GM19240 (cell line): ENCODE results near the gene TBC1D2B.
A peak's percentile ranks its signal among the peaks of the same experiment; 100 is the strongest.

ENCODE experiments used
- DNase-seq: peaks from one replicate; pipeline ENCODE4 v3.0.0; 2011; ENCODE audit warnings: low spot score; ENCODE audit not compliant: insufficient read length

Gene TBC1D2B

GRCh38 chr15:78077053-78077870 lies at the start of gene TBC1D2B:
TSS of gene TBC1D2B (minus strand) at chr15:78077711. CDS start at chr15:78077652, 59 bp downstream.
- DNase-seq = peak; percentile 61

GRCh38 chr15:78125267-78125666 lies 47.8 kb upstream of the TBC1D2B start:
- no peak for DNase-seq

GRCh38 chr15:78120523-78120922 lies 43.0 kb upstream of the TBC1D2B start:
- no peak for DNase-seq

GRCh38 chr15:78112551-78112950 lies 35.0 kb upstream of the TBC1D2B start:
- no peak for DNase-seq

- no peak for DNase-seq
These were observed 34.3 kb upstream of the TBC1D2B start for GRCh38 chr15:78111788-78112187.

GRCh38 chr15:78110916-78111475 lies 33.5 kb upstream of the TBC1D2B start:
- DNase-seq = no peak

GRCh38 chr15:78110096-78110495 lies 32.6 kb upstream of the TBC1D2B start:
- no peak for DNase-seq

GRCh38 chr15:78109156-78109555 lies 31.6 kb upstream of the TBC1D2B start:
- no peak for DNase-seq

- DNase-seq = peak; percentile 74
These were observed 31.0 kb upstream of the TBC1D2B start for GRCh38 chr15:78108300-78109084.

DNA sequence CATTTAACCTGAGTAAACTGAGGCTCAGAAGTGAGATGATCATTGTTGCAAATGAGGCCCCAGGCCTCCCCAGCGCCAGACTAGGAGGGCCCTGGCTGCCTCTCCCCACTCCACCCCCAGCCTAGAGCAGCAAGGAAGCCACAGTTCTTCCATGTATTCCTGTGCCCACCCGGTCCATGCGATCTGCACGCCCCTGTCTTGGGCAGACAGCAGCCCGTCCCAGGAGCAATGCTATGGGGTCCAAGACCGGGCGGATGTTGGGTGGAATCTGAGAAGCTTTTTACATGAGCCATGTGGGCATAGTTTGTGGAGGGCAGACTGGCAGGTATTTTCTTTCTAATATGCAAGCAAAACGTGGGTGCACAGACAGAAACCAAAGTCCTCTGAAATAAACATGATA lies 30.0 kb upstream of the TBC1D2B start:
- no peak for DNase-seq

DNA sequence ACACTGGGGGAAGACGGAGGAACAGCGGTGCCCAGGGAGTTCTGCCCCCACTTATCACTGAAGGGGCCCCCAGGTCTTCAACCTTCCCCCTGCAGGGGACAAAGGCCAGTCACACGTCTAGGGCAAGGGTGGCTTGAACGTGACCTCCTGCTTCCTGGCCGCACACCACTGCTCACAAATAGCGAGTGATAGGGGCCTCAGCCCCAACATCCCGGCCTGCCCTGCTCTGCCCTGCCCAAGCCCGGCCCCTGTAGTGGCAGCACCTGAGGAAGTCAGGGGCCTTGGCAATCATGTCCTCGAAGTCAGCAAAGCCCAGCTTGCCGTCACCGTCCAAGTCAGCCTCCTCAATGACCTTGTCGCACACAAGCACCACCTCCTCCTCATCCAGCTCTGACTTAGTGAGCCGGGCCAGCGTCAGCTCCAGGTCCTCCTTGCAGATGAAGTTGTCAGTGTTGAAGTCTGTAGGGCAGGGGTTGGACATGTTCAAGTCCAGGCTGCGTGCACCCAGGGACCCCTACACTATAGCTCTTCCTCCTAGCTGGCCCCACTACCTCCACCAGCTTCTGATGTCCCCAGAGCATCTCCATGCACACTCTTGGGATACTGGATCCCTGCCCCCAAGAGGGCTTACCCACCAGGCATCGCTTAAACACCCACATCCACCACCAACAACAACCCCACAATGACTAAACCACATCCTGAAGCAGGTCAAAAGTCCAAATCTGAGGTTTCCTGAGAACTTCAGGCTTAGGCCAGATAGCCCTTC lies 28.1 kb upstream of the TBC1D2B start:
- DNase-seq = no peak

DNA sequence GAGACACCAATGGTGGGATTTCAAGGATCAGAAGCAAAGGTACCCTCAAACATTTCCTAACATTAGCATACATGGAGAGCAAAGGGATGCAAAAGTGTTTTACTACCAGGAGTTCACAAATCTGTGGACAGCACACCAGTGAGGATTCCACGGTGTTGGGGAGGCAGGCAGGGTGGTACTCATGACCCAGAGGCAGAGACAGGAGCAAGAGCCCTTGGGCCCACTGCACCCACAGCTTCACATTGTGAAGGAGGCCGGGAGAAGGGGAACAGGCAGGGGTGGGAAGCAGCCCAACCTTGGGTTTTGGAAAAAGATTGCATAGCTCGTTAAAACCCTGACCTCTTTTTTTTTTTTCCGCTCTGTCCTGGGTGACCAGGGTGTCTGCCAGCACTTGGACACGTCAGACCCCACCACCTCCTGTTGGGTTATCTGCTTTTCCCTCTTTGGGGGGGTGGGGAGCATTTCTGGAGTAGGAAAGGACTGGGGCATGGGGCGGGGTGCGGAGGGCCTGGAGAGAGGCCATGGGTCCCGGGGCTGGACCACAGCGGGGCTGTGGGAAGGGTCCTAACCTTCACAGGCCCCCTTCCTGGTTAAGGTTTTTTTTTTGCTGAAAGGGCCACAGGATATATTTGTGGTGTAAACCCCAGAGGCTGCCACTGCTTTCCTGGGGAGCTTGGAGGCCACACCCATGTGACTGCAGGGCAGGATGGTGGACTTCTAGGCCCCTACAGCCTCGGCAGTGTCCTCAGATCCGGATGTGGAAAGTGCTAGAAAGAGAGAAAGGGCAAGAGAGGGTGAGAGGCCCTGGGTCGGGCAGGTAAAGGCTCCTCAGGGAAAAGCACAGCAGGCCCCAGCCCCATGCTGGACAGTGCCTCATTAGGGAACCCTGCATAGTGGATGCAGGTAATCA lies 27.3 kb upstream of the TBC1D2B start:
- no peak for DNase-seq

DNA sequence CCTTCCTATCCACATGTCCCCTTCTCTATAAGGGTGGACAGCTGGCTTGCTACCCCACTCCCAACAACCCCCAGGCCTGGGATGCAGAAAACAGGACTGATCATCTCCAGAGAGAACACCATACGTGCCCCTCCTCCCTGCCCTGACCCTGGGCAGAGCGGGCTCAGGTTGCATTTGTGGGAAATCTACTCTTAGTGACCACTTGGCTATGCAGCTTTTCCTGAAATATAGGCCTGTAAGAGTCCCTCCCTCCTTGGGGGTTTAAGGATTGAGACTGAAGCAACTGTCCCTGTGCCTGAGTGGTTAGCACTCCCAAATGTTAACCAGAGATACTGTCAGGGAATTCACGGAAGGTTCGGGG lies 26.6 kb upstream of the TBC1D2B start:
- no peak for DNase-seq

DNA sequence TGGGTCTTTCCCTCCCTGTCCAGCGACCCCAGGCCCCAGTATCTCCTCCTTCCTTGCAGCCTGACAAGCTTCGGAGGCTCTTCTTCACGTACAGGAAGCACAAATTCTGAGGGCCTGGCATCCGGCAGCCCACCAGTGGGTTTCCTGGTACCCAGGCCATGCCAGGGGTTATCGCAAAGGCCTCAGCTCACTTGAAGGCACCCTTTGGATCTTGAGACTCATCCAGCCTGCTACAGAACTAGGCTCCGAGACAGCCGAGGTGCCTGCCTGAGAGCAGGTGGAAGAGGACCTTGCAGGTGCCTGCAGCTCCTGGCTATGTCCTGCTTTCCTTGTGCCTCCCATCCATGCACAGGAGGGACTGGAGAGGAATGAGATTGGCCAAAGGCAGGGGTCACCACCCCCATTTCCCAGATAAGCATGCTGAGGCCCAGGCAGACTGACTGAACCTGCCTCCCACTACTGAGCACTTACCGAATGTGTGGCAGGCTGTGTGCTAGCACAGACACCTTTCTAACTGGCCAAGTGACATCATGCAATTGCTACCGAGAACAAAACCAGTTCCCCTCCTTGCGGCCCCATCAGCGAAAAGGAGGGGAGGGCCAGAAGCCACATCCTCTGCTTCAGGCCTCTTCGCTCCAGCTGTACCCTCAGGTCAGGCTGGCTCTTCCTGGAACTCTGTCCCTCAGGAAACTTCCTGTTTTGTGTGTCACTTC lies 26.1 kb upstream of the TBC1D2B start:
- peak; percentile 87 for DNase-seq

DNA sequence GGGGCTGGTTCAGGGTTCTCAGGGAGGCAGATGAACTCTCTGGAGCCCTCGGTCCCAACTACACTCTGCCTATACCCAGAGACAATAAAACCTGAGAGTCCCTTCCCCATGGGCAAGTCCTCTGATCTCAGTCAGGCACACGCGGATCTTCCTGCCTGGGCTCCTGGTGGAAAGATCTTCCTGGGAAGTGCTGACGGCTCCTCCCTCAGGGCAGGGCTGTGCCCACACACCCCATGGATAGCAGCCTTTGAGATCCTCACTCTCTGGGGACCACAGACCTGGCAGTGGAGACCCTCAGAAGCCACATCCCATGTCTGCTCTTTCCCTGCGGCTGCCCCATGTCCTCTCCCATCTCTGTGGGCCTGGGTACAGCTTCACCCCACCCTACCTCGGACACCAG lies 25.2 kb upstream of the TBC1D2B start:
- DNase-seq = no peak

DNA sequence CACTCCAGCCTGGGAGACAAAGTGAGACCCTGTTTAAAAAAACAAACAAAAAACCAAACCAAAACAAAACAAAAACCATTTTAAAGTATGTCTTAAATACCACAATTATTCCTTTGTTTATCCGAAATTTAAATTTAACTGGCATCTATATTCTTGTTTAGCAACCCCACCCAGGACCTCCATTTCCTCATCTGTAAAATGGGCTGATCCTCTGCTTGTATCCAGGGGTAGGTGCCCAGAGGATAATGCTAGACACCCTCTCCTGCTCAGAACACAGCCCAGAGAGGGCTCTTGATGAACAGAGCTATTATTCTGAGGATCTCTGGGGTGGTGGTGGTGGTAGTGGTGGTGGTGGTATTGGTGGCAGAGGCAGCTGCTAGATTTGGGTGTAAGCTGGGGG lies 24.7 kb upstream of the TBC1D2B start:
- no peak for DNase-seq

GRCh38 chr15:78101423-78102105 lies 24.1 kb upstream of the TBC1D2B start:
- DNase-seq = no peak

- no peak for DNase-seq
These were observed 23.4 kb upstream of the TBC1D2B start for GRCh38 chr15:78100886-78101285.

GRCh38 chr15:78098131-78098755 lies 20.7 kb upstream of the TBC1D2B start:
- no peak for DNase-seq
